ENCODE measurements around the gene HS6ST1. TPM values are rescaled to one million over a fixed set of nuclear protein-coding genes. Genes with fewer than 3 reads are reported as not detected.

HS6ST1 gene
- total and polyA plus RNA-seq, 2 donors (not counting 3 experiments of a cell fraction or from before 2014, with no cell fraction given): 12.8 to 19.4 TPM

GRCh38 chr2:128228894-128229293 is 89.8 kb downstream of the HS6ST1 start:
- Histone ChIP-seq H4K20me1 (replicated peaks; ENCODE audit: control insufficient read depth, extremely low read depth, insufficient read depth, low read length) (no peaks in the 10 kb centered on the region), H3K9ac (replicated peaks; ENCODE audit: extremely low read depth, insufficient read depth, low read length) (no peak overlapping the region), H3K9me1 (replicated peaks; ENCODE audit: control insufficient read depth, extremely low read depth, insufficient read depth, low read length) (no peaks in the 10 kb centered on the region), H3K4me2 (ENCODE audit: insufficient read depth, low read length) (no peak overlapping the region), H3K4me1 (ENCODE audit: control insufficient read depth, extremely low read depth, insufficient read depth, low read length) (peaks cover 10% of the 10 kb centered on the region), H3K27ac (ENCODE audit: insufficient read depth, low read depth, low read length) (no peak overlapping the region), H3K9me3 (replicated peaks; ENCODE audit: control insufficient read depth, insufficient read depth, low read length) (no peaks in the 10 kb centered on the region), H3K79me2 (ENCODE audit: control insufficient read depth, insufficient read depth, low read length) (no peaks in the 10 kb centered on the region), H3K36me3 (ENCODE audit: control insufficient read depth in 2 of 2, extremely low read depth in 1 of 2, insufficient read depth in 2 of 2, low read length in 2 of 2) (no peaks in the 10 kb centered on the region), H3K27me3 (ENCODE audit: control insufficient read depth in 2 of 2, insufficient read depth in 2 of 2, low read length in 2 of 2) (no peaks in the 10 kb centered on the region), H3K4me3 (replicated peaks in 1 of 3; ENCODE audit: insufficient read depth in 1 of 3, low read depth in 1 of 3, low read length in 3 of 3) (no peak overlapping the region), H2AFZ (ENCODE audit: low read depth, low read length) (no peak overlapping the region)
- dilution Hi-C loops (cut with MboI; ENCODE audit: extremely low pct_ligation_motif_present, low sequenced_read_pairs) (no loop called here), intact Hi-C loops (cut with micrococcal nuclease) (no loop called here)
- no peak for FAIRE-seq
- BruUV-seq (replicated peaks): no TSS peak
- CTCF ChIA-PET: interaction anchor here (0.7 to 1.4 kb wide), 3 partner anchors 8 to 50 kb away, joined by 3 to 6 read pairs (median 3); no protein-coding TSS in a partner anchor
- TF ChIP-seq MYC (IDR thresholded peaks at IDR 0.05; ENCODE audit: low read depth, low read length): no peak
- TF ChIP-seq POLR2A (IDR thresholded peaks at IDR 0.05; ENCODE audit: low read depth, low read length): no peak
- TF ChIP-seq JUN (IDR thresholded peaks at IDR 0.05; ENCODE audit: borderline replicate concordance, insufficient read depth, insufficient read length, low read depth): peak; percentile 72
- TF ChIP-seq EZH2 (IDR thresholded peaks at IDR 0.05; ENCODE audit: borderline replicate concordance, low read depth, low read length, severe bottlenecking): no peak
- no peak for TF ChIP-seq GATA2 (IDR thresholded peaks at IDR 0.05; ENCODE audit: insufficient read depth, insufficient read length, low read depth, low read length)
- peak; percentile 82 for TF ChIP-seq FOS (IDR thresholded peaks at IDR 0.05; ENCODE audit: borderline replicate concordance, insufficient read depth, low read length)
- no peak for TF ChIP-seq MAX (IDR thresholded peaks at IDR 0.05; ENCODE audit: insufficient read depth, insufficient read length)
- peak; percentile 24 for DNase-seq (ENCODE audit: low read depth, low spot score)
- POLR2A ChIA-PET: no interaction called here

GRCh38 chr2:128227862-128228261 is 90.8 kb downstream of the HS6ST1 start:
- H2AFZ ChIP-seq (ENCODE audit: low read depth, low read length): no peak overlapping the region
- H3K79me2 ChIP-seq (ENCODE audit: control insufficient read depth, insufficient read depth, low read length): no peaks in the 10 kb centered on the region
- no TSS peak for BruUV-seq (replicated peaks)
- FAIRE-seq (no peak), DNase-seq (ENCODE audit: low read depth, low spot score) (no peak)
- H3K4me1 ChIP-seq (ENCODE audit: control insufficient read depth, extremely low read depth, insufficient read depth, low read length): peaks cover 8% of the 10 kb centered on the region
- no peaks in the 10 kb centered on the region for H3K27me3 ChIP-seq (ENCODE audit: control insufficient read depth in 2 of 2, insufficient read depth in 2 of 2, low read length in 2 of 2)
- TF ChIP-seq POLR2A (IDR thresholded peaks at IDR 0.05; ENCODE audit: low read depth, low read length) (no peak), JUN (IDR thresholded peaks at IDR 0.05; ENCODE audit: borderline replicate concordance, insufficient read depth, insufficient read length, low read depth) (no peak), GATA2 (IDR thresholded peaks at IDR 0.05; ENCODE audit: insufficient read depth, insufficient read length, low read depth, low read length) (no peak), FOS (IDR thresholded peaks at IDR 0.05; ENCODE audit: borderline replicate concordance, insufficient read depth, low read length) (no peak), MYC (IDR thresholded peaks at IDR 0.05; ENCODE audit: low read depth, low read length) (no peak), MAX (IDR thresholded peaks at IDR 0.05; ENCODE audit: insufficient read depth, insufficient read length) (no peak), EZH2 (IDR thresholded peaks at IDR 0.05; ENCODE audit: borderline replicate concordance, low read depth, low read length, severe bottlenecking) (no peak), CTCF (IDR thresholded peaks at IDR 0.05; ENCODE audit: extremely low read depth in 1 of 2, insufficient read depth in 1 of 2, low read depth in 1 of 2, low read length in 2 of 2) (no peak), POLR2AphosphoS5 (IDR thresholded peaks at IDR 0.05; ENCODE audit: insufficient read depth, low read depth, low read length) (no peak)
- ChIA-PET POLR2A (no interaction called here), CTCF (interaction anchor here (1.2 to 1.4 kb wide), 2 partner anchors 9 to 49 kb away, joined by 3 to 6 read pairs; no protein-coding TSS in a partner anchor)
- dilution Hi-C loops (cut with MboI; ENCODE audit: extremely low pct_ligation_motif_present, low sequenced_read_pairs) (no loop called here), intact Hi-C loops (cut with micrococcal nuclease) (no loop called here)
- no peaks in the 10 kb centered on the region for H3K9me1 ChIP-seq (replicated peaks; ENCODE audit: control insufficient read depth, extremely low read depth, insufficient read depth, low read length)
- no peak overlapping the region for H3K4me2 ChIP-seq (ENCODE audit: insufficient read depth, low read length)
- no peak overlapping the region for H3K27ac ChIP-seq (ENCODE audit: insufficient read depth, low read depth, low read length)
- H3K9ac ChIP-seq (replicated peaks; ENCODE audit: extremely low read depth, insufficient read depth, low read length): no peak overlapping the region
- H3K36me3 ChIP-seq (ENCODE audit: control insufficient read depth in 2 of 2, extremely low read depth in 1 of 2, insufficient read depth in 2 of 2, low read length in 2 of 2): no peaks in the 10 kb centered on the region
- H4K20me1 ChIP-seq (replicated peaks; ENCODE audit: control insufficient read depth, extremely low read depth, insufficient read depth, low read length): no peaks in the 10 kb centered on the region
- no peaks in the 10 kb centered on the region for H3K9me3 ChIP-seq (replicated peaks; ENCODE audit: control insufficient read depth, insufficient read depth, low read length)
- no peak overlapping the region for H3K4me3 ChIP-seq (replicated peaks in 1 of 3; ENCODE audit: insufficient read depth in 1 of 3, low read depth in 1 of 3, low read length in 3 of 3)
